ENCODE results near the gene APOBEC3C.
"Not testable (repeated sequence)": the region's sequence is repeated elsewhere in the genome, so short reads cannot be mapped to it uniquely, and the experiment has no call there.

The APOBEC3C gene

DNA sequence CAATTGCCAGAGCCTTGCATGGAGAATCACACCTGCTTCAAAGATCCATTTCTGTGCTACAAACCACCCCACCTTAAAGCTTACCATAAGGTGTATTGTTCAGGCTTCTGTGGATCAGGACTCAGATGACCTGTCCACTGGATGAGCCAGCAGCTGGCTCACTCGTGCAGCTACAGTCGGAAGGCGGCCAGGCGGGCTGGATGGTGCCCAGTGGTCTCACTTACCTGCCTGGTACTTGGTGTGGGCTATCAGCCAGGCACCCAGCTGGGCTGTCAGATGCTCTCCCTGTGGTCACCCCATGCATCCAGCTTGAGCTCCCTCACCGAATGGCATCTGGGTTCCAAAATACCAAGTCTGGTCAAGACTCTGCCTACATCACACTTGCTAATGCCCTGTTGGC lies 42.9 kb upstream of the APOBEC3C start:
- Histone ChIP-seq H3K9ac (ENCODE audit: low read depth in 1 of 2, low read length in 2 of 2) (no peak overlapping the region), H3K27me3 (ENCODE audit: control insufficient read depth in 1 of 2, insufficient read depth in 2 of 2, low read length in 2 of 2) (no peaks in the 10 kb centered on the region), H3K4me1 (ENCODE audit: control insufficient read depth in 1 of 2, insufficient read depth in 2 of 2, low read length in 2 of 2) (peaks cover 4 to 5% of the 10 kb centered on the region in 2 donors), H3K9me3 (ENCODE audit: control insufficient read depth in 1 of 2, low read length in 2 of 2) (no peaks in the 10 kb centered on the region), H3K36me3 (ENCODE audit: control insufficient read depth in 1 of 2, insufficient read depth in 2 of 2, low read length in 2 of 2) (no peaks in the 10 kb centered on the region), H3K27ac (ENCODE audit: low read depth, low read length) (no peak overlapping the region), H3K4me3 (ENCODE audit: low read depth in 1 of 2, low read length in 2 of 2) (no peak overlapping the region)

DNA sequence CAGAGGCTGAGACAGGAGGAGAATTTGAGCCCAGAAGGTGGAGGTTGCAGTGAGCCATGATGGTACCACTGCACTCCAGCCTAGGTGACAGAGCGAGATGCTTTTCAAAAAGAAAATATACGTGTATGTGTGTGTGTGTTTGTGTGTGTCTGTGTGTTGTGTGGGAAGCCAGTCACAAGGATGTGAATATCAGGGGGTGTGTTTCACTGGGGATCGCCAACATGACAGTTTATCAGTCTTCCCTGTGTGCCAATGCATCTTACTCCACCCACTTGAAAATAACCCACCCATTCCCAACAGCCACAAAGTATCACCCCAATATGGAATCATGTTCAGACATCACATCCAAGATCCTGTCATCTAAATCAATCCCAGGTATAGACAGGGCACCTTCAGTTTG lies 42.3 kb upstream of the APOBEC3C start:
- peaks cover 4 to 5% of the 10 kb centered on the region in 2 donors for H3K4me1 ChIP-seq (ENCODE audit: control insufficient read depth in 1 of 2, insufficient read depth in 2 of 2, low read length in 2 of 2)
- no peaks in the 10 kb centered on the region for H3K27me3 ChIP-seq (ENCODE audit: control insufficient read depth in 1 of 2, insufficient read depth in 2 of 2, low read length in 2 of 2)
- H3K27ac ChIP-seq (ENCODE audit: low read depth, low read length), result no peak overlapping the region
- H3K9ac ChIP-seq (ENCODE audit: low read depth in 1 of 2, low read length in 2 of 2), result no peak overlapping the region
- H3K4me3 ChIP-seq (ENCODE audit: low read depth in 1 of 2, low read length in 2 of 2), result no peak overlapping the region
- no peaks in the 10 kb centered on the region for H3K36me3 ChIP-seq (ENCODE audit: control insufficient read depth in 1 of 2, insufficient read depth in 2 of 2, low read length in 2 of 2)
- no peaks in the 10 kb centered on the region for H3K9me3 ChIP-seq (ENCODE audit: control insufficient read depth in 1 of 2, low read length in 2 of 2)

DNA sequence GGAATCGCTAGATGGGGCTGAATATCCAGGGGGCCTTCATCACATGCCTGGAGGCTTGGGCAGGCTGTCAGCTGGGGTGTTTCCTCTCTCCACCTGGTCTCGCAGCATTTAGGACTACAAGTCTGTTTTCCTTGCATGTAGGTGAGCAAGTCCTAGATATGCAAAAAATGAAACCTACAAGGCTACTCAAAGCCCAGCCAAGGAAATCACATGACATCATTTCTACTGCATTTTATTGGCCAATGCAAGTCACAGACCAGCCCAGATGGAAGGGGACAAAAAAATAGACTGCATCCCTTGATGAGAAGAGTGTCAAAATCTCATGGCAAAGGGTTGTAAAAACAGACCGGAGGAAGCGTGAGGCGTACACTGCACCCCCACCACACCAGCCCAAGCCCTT lies 41.5 kb upstream of the APOBEC3C start:
- Histone ChIP-seq H3K36me3 (ENCODE audit: control insufficient read depth in 1 of 2, insufficient read depth in 2 of 2, low read length in 2 of 2) (no peaks in the 10 kb centered on the region), H3K27ac (ENCODE audit: low read depth, low read length) (no peak overlapping the region)

DNA sequence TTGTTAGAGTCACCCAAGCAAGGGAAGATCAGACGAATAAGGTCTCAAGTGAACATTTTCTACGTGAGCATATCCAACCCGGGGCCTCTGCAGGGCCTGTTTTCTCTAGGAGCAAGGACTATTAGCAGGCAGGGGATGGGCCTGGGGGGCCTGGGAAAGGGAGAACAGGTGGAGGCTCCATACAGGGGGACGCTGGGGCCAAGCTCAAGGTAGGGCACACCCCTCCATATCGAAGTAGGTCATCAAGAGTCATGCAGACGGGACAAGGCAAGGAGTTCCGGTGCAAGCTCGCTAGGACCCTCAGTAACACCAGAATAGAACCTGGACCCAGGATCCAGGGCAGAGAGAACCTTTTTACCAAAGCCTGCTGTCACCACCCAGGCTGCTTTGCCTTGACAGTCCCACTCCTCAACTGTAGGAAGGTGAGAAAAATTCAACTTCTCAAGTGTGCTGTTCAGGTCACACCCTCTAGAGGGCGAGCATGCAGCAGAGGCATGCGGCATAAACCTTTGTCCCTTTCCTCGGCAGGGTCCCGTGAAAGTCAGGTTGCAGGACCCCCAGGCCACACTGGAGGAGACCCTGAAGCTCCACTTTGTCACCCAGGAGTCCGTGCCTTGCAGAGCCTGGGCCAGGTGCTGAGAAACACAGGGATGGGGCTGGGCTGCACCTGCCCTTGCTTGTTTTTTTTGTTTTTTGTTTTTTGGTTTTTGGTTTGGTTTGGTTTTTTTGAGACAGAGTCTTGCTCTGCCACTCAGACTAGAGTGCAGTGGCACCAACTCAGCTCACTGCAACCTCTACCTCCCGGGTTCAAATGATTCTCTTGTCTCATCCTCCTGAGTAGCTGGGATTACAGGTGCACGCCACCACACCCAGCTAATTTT lies 40.5 kb upstream of the APOBEC3C start:
- Histone ChIP-seq H3K4me3 (ENCODE audit: low read depth in 1 of 2, low read length in 2 of 2) (no peak overlapping the region), H3K27ac (ENCODE audit: low read depth, low read length) (no peak overlapping the region), H3K27me3 (ENCODE audit: control insufficient read depth in 1 of 2, insufficient read depth in 2 of 2, low read length in 2 of 2) (no peaks in the 10 kb centered on the region), H3K9me3 (ENCODE audit: control insufficient read depth in 1 of 2, low read length in 2 of 2) (no peaks in the 10 kb centered on the region), H3K9ac (ENCODE audit: low read depth in 1 of 2, low read length in 2 of 2) (no peak overlapping the region), H3K36me3 (ENCODE audit: control insufficient read depth in 1 of 2, insufficient read depth in 2 of 2, low read length in 2 of 2) (no peaks in the 10 kb centered on the region), H3K4me1 (ENCODE audit: control insufficient read depth in 1 of 2, insufficient read depth in 2 of 2, low read length in 2 of 2) (peaks cover 4 to 5% of the 10 kb centered on the region in 2 donors)

More for the DNA sequence above, 41.5 kb upstream of the APOBEC3C start:
- Histone ChIP-seq H3K4me3 (ENCODE audit: low read depth in 1 of 2, low read length in 2 of 2) (no peak overlapping the region), H3K9me3 (ENCODE audit: control insufficient read depth in 1 of 2, low read length in 2 of 2) (no peaks in the 10 kb centered on the region), H3K9ac (ENCODE audit: low read depth in 1 of 2, low read length in 2 of 2) (no peak overlapping the region), H3K4me1 (ENCODE audit: control insufficient read depth in 1 of 2, insufficient read depth in 2 of 2, low read length in 2 of 2) (peaks cover 4 to 5% of the 10 kb centered on the region in 2 donors), H3K27me3 (ENCODE audit: control insufficient read depth in 1 of 2, insufficient read depth in 2 of 2, low read length in 2 of 2) (no peaks in the 10 kb centered on the region)

DNA sequence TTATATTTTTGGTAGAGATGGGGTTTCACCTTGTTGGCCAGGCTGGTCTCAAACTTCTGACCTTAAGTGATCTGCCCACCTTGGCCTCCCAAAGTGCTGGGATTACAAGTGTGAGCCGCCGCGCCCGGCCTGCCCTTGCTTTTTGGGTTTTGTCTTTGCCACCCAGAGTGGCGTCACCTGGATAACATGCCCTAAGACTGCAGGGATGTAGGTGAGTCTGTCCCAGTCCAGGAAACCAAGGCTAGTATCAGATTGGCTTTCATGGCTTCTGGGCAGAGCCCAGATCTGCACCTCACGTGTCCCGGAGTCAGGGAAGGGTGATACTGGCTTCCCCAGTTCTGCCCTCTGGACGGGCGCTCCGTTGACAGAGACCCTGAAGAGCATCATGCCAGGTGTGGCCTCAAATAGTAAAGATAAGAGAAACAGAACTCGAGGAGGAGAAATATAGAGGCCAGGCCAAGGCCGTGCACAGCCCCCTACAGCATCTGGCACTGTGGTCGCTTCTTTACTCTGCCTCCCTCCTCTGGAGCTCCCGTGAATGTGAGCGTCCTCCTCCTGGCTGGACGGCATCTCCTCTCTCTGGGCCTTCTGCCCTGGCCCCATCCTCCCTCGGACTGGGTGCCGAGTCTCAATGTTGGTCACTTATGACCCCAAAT lies 39.8 kb upstream of the APOBEC3C start:
- Histone ChIP-seq H3K27me3 (ENCODE audit: control insufficient read depth in 1 of 2, insufficient read depth in 2 of 2, low read length in 2 of 2) (no peaks in the 10 kb centered on the region), H3K9me3 (ENCODE audit: control insufficient read depth in 1 of 2, low read length in 2 of 2) (no peaks in the 10 kb centered on the region), H3K9ac (ENCODE audit: low read depth in 1 of 2, low read length in 2 of 2) (no peak overlapping the region), H3K4me1 (ENCODE audit: control insufficient read depth in 1 of 2, insufficient read depth in 2 of 2, low read length in 2 of 2) (peaks cover 4 to 5% of the 10 kb centered on the region in 2 donors), H3K36me3 (ENCODE audit: control insufficient read depth in 1 of 2, insufficient read depth in 2 of 2, low read length in 2 of 2) (no peaks in the 10 kb centered on the region), H3K27ac (ENCODE audit: low read depth, low read length) (no peak overlapping the region), H3K4me3 (ENCODE audit: low read depth in 1 of 2, low read length in 2 of 2) (no peak overlapping the region)

DNA sequence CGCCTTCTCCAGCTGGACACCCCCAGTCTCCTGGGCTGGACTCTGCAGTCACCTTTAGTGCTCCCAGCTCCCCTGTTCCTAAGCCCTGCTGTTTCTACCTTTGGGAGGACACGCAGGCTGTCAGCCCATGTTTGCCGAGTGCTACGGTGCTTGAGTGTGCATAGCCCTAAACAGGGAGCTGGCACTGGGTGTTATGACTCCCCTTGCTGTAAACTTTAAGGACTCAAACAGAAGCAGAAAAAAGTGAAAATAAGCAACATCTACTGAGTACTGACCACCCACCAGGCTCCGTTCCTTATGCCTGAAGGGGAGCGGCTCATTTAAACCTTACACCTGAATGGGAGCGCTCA lies 39.3 kb upstream of the APOBEC3C start:
- Histone ChIP-seq H3K27ac (ENCODE audit: low read depth, low read length) (no peak overlapping the region), H3K4me3 (ENCODE audit: low read depth in 1 of 2, low read length in 2 of 2) (no peak overlapping the region), H3K9ac (ENCODE audit: low read depth in 1 of 2, low read length in 2 of 2) (no peak overlapping the region), H3K4me1 (ENCODE audit: control insufficient read depth in 1 of 2, insufficient read depth in 2 of 2, low read length in 2 of 2) (peaks cover 4 to 5% of the 10 kb centered on the region in 2 donors), H3K27me3 (ENCODE audit: control insufficient read depth in 1 of 2, insufficient read depth in 2 of 2, low read length in 2 of 2) (no peaks in the 10 kb centered on the region), H3K9me3 (ENCODE audit: control insufficient read depth in 1 of 2, low read length in 2 of 2) (no peaks in the 10 kb centered on the region), H3K36me3 (ENCODE audit: control insufficient read depth in 1 of 2, insufficient read depth in 2 of 2, low read length in 2 of 2) (no peaks in the 10 kb centered on the region)

DNA sequence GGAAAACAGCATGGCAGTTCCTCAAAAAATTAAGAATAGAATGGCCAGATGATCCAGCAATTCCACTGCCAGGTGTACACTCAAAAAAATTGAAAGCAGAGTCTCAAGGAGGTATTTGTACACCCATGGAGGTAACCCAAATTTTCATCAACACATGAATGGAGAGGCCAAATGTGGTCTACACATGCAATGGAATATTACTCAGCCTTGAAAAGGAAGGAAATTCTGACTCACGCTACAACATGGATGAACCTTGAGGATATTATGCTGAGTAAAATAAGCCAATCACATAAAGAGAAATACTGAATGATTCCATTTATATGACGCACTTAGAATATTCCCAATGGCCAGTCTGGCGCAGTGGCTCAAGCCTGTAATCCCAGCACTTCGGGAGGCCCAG lies 36.8 kb upstream of the APOBEC3C start:
- not testable (repeated sequence) for H3K27ac ChIP-seq (ENCODE audit: low read depth, low read length); H3K9me3 ChIP-seq (ENCODE audit: control insufficient read depth in 1 of 2, low read length in 2 of 2); H3K4me3 ChIP-seq (ENCODE audit: low read depth in 1 of 2, low read length in 2 of 2); H3K9ac ChIP-seq (ENCODE audit: low read depth in 1 of 2, low read length in 2 of 2); H3K36me3 ChIP-seq (ENCODE audit: control insufficient read depth in 1 of 2, insufficient read depth in 2 of 2, low read length in 2 of 2); H3K27me3 ChIP-seq (ENCODE audit: control insufficient read depth in 1 of 2, insufficient read depth in 2 of 2, low read length in 2 of 2)
- H3K4me1 ChIP-seq (ENCODE audit: control insufficient read depth in 1 of 2, insufficient read depth in 2 of 2, low read length in 2 of 2), result peaks cover 12 to 15% of the 10 kb centered on the region in 2 donors

DNA sequence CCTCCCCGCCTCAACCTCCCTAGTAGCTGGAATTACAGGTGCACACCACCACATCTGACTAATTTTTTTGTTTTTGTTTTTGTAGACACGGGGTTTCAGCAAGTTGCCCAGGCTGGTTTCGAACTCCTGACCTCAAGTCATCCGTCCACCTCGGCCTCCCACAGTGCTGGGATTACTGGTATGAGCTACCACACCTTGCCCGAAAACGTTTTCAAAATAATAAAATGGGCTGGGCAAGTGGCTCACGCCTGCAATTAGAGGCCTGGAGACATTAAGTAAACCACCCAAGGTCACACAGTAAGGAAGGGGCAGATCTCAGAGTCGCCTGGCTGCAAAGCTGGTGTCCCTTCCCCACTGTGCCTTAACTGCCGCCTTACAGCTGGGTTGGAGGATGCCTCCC lies 33.5 kb upstream of the APOBEC3C start:
- H3K36me3 ChIP-seq (ENCODE audit: control insufficient read depth in 1 of 2, insufficient read depth in 2 of 2, low read length in 2 of 2); H3K27me3 ChIP-seq (ENCODE audit: control insufficient read depth in 1 of 2, insufficient read depth in 2 of 2, low read length in 2 of 2); H3K27ac ChIP-seq (ENCODE audit: low read depth, low read length); H3K9ac ChIP-seq (ENCODE audit: low read depth in 1 of 2, low read length in 2 of 2); H3K9me3 ChIP-seq (ENCODE audit: control insufficient read depth in 1 of 2, low read length in 2 of 2); H3K4me3 ChIP-seq (ENCODE audit: low read depth in 1 of 2, low read length in 2 of 2): not testable (repeated sequence)
- peaks cover 11 to 28% of the 10 kb centered on the region in 2 donors for H3K4me1 ChIP-seq (ENCODE audit: control insufficient read depth in 1 of 2, insufficient read depth in 2 of 2, low read length in 2 of 2)

DNA sequence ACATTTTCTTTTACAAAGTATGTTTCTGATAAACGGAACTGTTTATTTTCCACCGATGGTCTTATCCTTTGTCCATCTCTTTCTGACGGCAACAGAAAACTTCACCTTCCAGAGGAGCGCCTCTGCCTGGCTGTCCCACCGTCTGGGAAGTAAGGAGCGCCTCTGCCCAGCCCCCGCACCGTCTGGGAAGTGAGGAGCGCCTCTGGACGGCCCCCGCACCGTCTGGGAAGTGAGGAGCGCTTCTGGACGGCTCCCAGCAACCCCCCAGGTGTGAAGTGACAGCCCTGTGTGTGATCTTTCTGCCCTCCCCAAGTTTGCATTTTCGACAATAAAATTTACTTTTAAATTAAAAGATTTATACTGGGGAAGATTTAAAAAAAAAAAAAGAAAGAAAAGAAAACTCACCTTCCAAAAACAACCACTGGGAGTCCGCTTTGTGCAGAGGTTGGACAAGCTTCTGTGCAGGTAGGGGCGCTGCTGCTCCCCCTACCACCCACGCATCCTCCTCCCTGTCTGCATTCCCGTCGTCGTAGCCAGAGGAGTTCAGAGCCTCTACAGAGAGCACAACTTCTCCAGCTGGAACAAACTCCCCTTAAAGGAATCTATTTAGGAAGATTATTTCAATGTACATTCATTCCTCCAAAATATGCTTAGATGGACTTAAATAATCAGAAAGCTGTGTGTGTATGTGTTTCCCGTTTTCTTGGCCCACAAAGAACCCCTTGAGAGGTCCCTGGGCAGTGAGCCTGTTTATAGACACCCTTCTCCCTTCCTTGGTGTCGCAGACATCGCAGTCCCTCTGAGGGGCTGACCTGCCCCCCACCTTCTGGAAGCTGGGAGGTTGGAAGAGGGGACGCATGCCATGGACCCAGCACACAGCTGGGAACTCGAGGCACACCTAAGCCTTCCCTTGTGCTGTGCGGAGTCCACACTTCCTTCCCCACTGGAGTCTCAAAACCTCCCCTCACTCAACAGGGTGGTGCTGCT lies 32.8 kb upstream of the APOBEC3C start:
- Histone ChIP-seq H3K27ac (ENCODE audit: low read depth, low read length) (peak overlapping the region; percentile 36), H3K27me3 (ENCODE audit: control insufficient read depth in 1 of 2, insufficient read depth in 2 of 2, low read length in 2 of 2) (no peaks in the 10 kb centered on the region), H3K4me3 (ENCODE audit: low read depth in 1 of 2, low read length in 2 of 2) (peak overlapping the region; percentile 60 to 61), H3K4me1 (ENCODE audit: control insufficient read depth in 1 of 2, insufficient read depth in 2 of 2, low read length in 2 of 2) (peaks cover 11 to 28% of the 10 kb centered on the region in 2 donors), H3K9ac (ENCODE audit: low read depth in 1 of 2, low read length in 2 of 2) (peak overlapping the region; percentile 43 to 48), H3K36me3 (ENCODE audit: control insufficient read depth in 1 of 2, insufficient read depth in 2 of 2, low read length in 2 of 2) (no peaks in the 10 kb centered on the region), H3K9me3 (ENCODE audit: control insufficient read depth in 1 of 2, low read length in 2 of 2) (no peaks in the 10 kb centered on the region)
